ENCODE data around the gene CCDC85C. TPM values are rescaled to one million over a fixed set of nuclear protein-coding genes. Genes with fewer than 3 reads are reported as not detected.

The CCDC85C gene
- total RNA-seq, 1 experiment from 2014 or later = 36.4 TPM

DNA sequence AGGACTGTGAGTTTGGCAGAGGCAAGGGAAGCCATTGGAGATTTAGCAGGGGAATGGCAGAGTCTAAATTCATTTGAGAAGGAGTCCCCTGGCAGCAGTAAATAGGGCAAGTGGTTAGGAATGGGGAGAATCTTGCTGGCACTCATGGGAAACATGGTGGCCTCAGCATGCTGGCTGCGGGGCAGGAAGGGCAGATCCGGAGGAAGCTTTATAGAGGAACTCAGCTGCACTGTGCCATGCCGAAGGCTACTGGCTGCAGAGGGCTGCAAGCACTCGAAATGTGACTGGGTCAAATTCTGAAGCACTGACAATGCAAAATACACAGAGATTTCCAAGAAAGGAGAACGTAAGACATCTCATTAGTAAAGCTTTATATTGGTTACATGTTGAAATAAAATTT lies 98.9 kb downstream of the CCDC85C start:
- Histone ChIP-seq H3K9ac (ENCODE audit: low read length) (no peak overlapping the region), H3K79me2 (ENCODE audit: low read length) (no peaks in the 10 kb centered on the region), H2AFZ (ENCODE audit: low read length) (no peak overlapping the region), H3K27me3 (ENCODE audit: low read length) (no peaks in the 10 kb centered on the region), H3K9me2 (replicated peaks; ENCODE audit: low read length) (no peaks in the 10 kb centered on the region), H3K4me2 (ENCODE audit: low read length) (no peak overlapping the region), H3K27ac (ENCODE audit: low read length) (no peak overlapping the region), H3K4me3 (ENCODE audit: low read length) (no peak overlapping the region), H3F3A (ENCODE audit: low read length, unreplicated experiment) (no peaks in the 10 kb centered on the region), H3K4me1 (ENCODE audit: insufficient read depth, low read length) (no peaks in the 10 kb centered on the region), H3K9me3 (ENCODE audit: low read length) (no peaks in the 10 kb centered on the region), H4K20me1 (ENCODE audit: low read length) (no peaks in the 10 kb centered on the region), H3K36me3 (ENCODE audit: low read depth, low read length) (peaks cover 78% of the 10 kb centered on the region)
- ChIA-PET CTCF (no interaction called here), POLR2A (ENCODE audit: unreplicated experiment) (no interaction called here)
- BruUV-seq (replicated peaks) = no TSS peak
- no peak for DNase-seq
- no peak for ATAC-seq
- intact Hi-C loops (cut with micrococcal nuclease) = no loop called here
- TF ChIP-seq EZH2phosphoT487 (IDR thresholded peaks at IDR 0.05; ENCODE audit: borderline replicate concordance, low read length) = no peak
- TF ChIP-seq, protein P1, sequence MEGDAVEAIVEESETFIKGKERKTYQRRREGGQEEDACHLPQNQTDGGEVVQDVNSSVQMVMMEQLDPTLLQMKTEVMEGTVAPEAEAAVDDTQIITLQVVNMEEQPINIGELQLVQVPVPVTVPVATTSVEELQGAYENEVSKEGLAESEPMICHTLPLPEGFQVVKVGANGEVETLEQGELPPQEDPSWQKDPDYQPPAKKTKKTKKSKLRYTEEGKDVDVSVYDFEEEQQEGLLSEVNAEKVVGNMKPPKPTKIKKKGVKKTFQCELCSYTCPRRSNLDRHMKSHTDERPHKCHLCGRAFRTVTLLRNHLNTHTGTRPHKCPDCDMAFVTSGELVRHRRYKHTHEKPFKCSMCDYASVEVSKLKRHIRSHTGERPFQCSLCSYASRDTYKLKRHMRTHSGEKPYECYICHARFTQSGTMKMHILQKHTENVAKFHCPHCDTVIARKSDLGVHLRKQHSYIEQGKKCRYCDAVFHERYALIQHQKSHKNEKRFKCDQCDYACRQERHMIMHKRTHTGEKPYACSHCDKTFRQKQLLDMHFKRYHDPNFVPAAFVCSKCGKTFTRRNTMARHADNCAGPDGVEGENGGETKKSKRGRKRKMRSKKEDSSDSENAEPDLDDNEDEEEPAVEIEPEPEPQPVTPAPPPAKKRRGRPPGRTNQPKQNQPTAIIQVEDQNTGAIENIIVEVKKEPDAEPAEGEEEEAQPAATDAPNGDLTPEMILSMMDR (conservative IDR thresholded peaks at IDR 0.05; ENCODE audit: low read depth, low read length) = no peak
- TF ChIP-seq EZH2 (IDR thresholded peaks at IDR 0.05; ENCODE audit: low read length, unreplicated experiment) = no peak

DNA sequence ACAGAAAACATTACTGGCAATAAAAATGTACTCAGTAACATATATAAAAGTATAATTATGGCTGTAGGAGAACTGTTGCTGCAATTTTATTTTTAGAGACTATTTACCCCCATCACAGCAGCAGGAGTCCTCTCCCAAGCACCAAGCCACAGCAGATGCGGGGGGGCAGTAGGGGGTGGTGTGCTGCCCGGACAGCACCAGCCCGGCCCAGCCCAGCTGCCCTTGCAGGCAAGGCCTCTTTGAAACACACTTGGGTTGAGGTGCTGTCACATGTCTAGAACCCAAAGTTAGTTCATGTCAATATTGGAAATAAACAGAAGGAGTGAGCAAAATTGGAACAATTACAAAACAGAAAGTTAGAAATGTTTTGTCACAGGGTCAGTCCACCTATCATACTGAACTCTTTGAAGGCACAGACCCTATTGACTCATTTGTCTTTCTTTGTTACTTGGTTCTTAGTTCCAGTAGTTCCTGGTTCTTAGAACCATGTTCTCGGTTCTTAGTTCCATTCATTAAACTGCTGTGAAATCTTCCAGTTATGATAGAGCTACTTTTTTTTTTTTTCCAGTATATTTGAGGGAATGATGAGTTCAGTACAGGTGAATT lies 100.1 kb downstream of the CCDC85C start:
- H3K9ac ChIP-seq (ENCODE audit: low read length) = no peak overlapping the region
- no peaks in the 10 kb centered on the region for H3F3A ChIP-seq (ENCODE audit: low read length, unreplicated experiment)
- peaks cover 75% of the 10 kb centered on the region for H3K36me3 ChIP-seq (ENCODE audit: low read depth, low read length)
- H3K4me2 ChIP-seq (ENCODE audit: low read length) = no peak overlapping the region
- H3K27ac ChIP-seq (ENCODE audit: low read length) = no peak overlapping the region
- no peak for DNase-seq
- no peaks in the 10 kb centered on the region for H3K79me2 ChIP-seq (ENCODE audit: low read length)
- H3K9me3 ChIP-seq (ENCODE audit: low read length) = no peaks in the 10 kb centered on the region
- H3K4me3 ChIP-seq (ENCODE audit: low read length) = no peak overlapping the region
- CTCF ChIA-PET = no interaction called here
- H3K4me1 ChIP-seq (ENCODE audit: insufficient read depth, low read length) = no peaks in the 10 kb centered on the region
- H3K27me3 ChIP-seq (ENCODE audit: low read length) = no peaks in the 10 kb centered on the region
- H2AFZ ChIP-seq (ENCODE audit: low read length) = no peak overlapping the region
- no peak for ATAC-seq
- no peak for TF ChIP-seq EZH2phosphoT487 (IDR thresholded peaks at IDR 0.05; ENCODE audit: borderline replicate concordance, low read length)
- BruUV-seq (replicated peaks) = no TSS peak
- intact Hi-C loops (cut with micrococcal nuclease) = no loop called here
- H3K9me2 ChIP-seq (replicated peaks; ENCODE audit: low read length) = no peaks in the 10 kb centered on the region
- no peaks in the 10 kb centered on the region for H4K20me1 ChIP-seq (ENCODE audit: low read length)
- POLR2A ChIA-PET (ENCODE audit: unreplicated experiment) = no interaction called here

DNA sequence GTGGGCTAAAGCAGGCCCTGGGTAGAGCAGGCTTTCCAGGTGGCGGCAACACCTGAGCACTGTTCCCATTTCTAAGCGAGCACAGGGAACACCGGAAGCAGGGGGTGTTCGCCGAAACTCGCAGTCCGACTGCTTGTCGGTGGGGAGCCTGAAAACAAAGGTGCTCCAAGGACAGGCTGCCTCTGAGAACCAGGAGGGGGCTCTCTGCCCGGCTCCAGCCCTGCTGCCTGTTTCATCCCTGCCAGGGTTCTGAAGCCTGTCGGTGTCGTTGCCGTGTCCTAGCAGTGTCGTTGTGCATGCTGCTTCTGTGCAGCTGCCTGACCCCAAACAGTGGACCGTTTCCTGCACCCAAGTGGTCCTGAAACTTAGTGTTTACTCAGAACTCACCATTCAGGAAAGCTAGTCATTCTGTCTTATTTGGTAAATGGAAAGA lies 101.0 kb downstream of the CCDC85C start:
- H3K27ac ChIP-seq (ENCODE audit: low read length) = no peak overlapping the region
- BruUV-seq (replicated peaks) = no TSS peak
- peaks cover 68% of the 10 kb centered on the region for H3K36me3 ChIP-seq (ENCODE audit: low read depth, low read length)
- H2AFZ ChIP-seq (ENCODE audit: low read length) = no peak overlapping the region
- POLR2A ChIA-PET (ENCODE audit: unreplicated experiment) = no interaction called here
- H3K9me2 ChIP-seq (replicated peaks; ENCODE audit: low read length) = no peaks in the 10 kb centered on the region
- H3K4me2 ChIP-seq (ENCODE audit: low read length) = no peak overlapping the region
- no peak overlapping the region for H3K9ac ChIP-seq (ENCODE audit: low read length)
- intact Hi-C loops (cut with micrococcal nuclease) = no loop called here
- TF ChIP-seq EZH2 (IDR thresholded peaks at IDR 0.05; ENCODE audit: low read length, unreplicated experiment) (no peak), EZH2phosphoT487 (IDR thresholded peaks at IDR 0.05; ENCODE audit: borderline replicate concordance, low read length) (no peak)
- no peaks in the 10 kb centered on the region for H3K27me3 ChIP-seq (ENCODE audit: low read length)
- no peaks in the 10 kb centered on the region for H3F3A ChIP-seq (ENCODE audit: low read length, unreplicated experiment)
- DNase-seq (no peak), ATAC-seq (no peak)
- CTCF ChIA-PET = no interaction called here
- H3K4me1 ChIP-seq (ENCODE audit: insufficient read depth, low read length) = no peaks in the 10 kb centered on the region
- no peaks in the 10 kb centered on the region for H3K79me2 ChIP-seq (ENCODE audit: low read length)
- no peaks in the 10 kb centered on the region for H4K20me1 ChIP-seq (ENCODE audit: low read length)
- no peak overlapping the region for H3K4me3 ChIP-seq (ENCODE audit: low read length)
- H3K9me3 ChIP-seq (ENCODE audit: low read length) = no peaks in the 10 kb centered on the region

Data from PC-3 (cell line).